Amygdala (tissue), 56 donors: ENCODE results near the gene ESPL1.
A peak's percentile ranks its signal among the peaks of the same experiment; 100 is the strongest.

Experiments
- DNase-seq, 56 donors: peaks; one replicate each; lab custom pipeline; 2025; lab: John Stamatoyannopoulos, UW

ESPL1 gene

DNA sequence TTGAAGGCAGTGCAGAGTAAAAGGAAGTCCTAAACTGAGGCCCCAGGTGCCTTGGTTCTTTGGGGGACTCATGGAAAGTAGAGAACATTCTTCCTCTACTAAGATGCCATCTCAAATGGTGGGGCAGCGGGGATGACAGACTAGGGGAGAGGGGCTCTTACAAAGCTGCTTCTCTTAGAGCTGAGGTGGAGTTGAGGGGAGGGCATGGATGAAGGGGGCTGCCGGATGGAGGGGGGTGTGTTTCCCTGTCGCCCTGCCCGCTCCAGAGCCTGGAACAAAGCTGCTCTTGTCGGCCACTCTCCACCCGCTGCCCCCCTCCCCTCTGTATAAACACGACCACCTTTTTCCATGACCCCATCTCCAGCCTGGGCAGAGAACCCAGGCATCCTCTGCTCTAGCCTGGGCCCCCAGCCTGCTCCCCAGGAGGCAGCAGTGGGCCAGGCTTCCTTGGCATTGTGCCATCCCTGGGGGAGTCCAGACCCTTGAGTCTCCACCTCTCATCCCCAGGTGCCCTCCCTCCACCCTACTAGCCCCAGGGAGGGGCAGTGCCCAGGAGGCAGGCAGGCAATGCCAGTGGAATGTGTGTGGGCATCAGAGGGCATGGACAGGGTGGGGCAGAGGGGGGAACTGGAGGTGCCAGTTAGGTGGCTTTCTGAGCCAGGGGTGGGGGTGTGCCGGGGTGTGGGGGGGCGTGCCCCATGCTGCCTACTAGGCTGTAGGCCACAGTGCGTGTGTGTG lies 37.8 kb upstream of the ESPL1 start:
- DNase-seq, result peak in 1 of 56 donors; percentile 48

DNA sequence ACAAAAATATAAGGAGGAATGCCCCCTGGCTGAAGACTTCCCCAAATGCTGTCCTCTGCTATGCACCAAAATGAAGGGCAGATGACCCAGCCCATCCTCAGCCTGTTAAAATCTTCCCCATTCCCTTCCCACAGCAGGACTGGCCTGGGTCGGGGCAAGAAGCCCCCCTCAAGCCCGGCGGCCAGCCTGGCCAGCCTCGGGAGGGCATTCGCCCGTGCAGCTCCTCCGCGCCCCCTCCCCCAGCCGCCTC lies 36.5 kb upstream of the ESPL1 start:
- no peak for DNase-seq

DNA sequence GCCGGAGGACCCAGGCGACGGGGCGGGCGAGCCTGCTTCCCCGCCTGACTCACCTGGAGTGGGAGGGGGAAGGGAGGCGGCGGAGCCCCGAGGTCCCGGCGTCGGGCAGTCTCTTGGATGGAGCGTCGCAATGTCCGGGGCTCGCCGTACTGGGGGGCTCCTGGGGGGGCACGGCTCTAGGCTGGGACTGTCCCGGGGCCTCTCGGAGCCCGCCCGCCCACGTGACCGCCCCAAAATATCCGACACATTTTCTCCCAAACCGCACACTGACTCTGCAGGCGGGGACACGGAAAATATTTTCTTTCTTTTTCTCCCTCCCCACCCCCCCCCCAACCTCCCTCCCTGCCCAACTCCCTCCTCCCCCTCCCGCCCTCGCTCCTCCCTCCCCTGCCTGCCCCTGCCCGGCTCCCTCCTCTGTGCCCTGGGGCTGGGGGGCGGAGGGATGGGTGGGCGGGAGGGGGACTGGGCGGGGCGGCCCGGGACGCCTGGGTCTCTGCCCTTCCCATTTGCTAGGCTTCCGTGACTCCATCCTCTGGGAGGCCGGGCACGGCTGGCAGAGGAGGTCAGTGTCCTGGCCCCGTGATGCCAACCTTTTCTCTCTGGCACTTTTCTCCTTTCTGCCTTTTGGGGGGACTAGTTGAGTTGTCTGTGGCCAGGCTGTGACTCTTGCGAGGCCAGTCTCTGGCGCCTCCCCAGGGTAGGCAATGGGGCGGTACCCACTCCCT lies 36.0 kb upstream of the ESPL1 start, which contains the start of gene RARG:
TSS of gene RARG (minus strand) at position 289 of the 725 bp plus-strand sequence. CDS start 4,664 bp downstream, outside the sequence.
- peak in 25 of 56 donors; percentile 24 to 80 (median 41) for DNase-seq

DNA sequence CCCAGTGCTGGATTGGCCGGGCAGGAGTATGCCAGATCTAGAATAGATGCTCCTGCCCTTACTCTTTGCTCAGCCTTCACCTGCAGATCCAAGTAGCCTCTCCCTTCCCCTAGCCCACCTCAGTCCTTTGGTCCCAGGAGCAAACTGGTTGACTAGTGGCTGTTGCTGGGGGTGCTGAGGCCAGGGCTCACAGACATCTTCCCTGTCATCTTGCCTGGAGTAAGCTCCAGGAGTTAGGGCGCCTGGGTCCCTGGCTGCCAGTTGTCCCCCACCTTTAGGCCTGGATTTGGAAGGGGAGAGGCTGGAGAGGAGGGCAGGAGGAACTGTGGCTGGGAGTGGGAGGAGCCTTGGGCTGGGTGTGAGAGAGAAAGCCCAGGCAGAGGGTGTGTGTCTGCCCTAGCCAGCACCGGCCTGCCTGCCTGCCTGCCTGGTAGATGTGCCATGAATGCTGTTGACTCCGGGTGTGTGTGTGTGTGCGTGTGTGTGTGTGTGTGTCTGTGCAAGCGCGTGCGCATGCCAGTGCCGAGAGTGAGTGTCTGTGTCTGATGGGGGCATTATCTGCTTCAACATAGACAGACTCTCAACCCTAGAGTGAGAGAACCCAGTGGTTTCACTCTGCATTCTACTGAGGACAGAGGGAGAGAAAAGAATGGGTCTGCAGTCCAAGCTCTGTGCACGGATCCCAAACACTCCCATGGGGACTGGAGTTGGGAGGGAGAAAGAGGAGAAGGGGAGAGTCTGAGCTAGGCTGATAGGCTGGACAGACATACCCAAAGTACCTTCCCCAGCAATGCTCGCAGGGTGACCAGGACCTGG lies 35.2 kb upstream of the ESPL1 start:
- DNase-seq, result peak in 11 of 56 donors; percentile 21 to 58 (median 42)

DNA sequence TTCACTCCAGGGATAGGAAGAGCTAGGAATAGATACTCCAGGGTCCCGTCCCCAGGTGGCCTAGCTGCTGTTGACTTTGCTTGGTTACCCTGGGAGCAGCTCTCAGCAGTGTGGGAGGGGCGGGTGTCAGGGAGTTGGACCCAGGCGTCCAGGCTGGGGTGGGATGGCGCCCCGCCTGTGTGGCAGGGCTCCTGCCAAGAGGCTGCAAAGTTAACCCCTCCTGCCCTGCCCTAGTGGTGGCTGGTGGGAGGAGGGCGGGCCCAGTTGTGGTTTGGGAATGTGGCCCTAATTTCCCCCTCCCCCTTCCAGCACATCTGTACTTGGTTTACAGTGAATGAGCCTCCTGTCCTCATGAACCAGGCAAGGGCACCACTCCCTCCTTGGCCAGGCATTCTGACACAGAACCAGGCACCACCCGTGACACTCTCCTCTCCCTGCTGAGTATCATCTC lies 34.4 kb upstream of the ESPL1 start:
- no peak for DNase-seq

DNA sequence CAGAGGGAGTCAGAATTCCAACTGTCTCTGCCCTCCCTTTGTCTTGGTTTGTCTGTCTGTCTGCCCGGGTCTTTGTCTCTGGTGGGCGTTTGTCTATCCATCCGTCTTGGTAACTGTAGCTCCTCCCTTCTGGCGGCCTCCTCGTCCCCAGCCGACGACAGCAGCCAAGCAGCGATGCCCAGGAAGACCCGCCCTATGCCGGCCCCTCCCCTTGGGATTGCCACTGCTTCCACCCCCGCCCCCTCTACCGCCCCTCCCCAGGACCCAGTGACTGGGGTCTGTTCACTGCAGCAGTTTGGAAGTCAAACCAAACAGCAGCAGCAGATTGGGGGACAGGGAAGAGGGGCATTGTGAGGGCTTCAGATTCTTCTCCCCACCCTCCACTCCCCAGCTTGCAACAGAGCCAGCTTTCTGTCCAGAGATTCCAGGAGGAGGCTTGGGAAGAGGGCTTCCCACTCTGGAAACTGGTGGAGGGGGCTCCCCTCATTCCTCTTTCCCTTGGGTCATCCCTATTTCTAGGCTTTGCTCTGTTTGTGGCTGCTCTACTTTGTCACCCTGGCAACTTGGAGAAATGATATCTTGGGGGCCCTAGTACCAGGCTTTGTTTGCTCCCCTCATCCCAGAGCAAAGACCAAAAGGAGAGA lies 33.7 kb upstream of the ESPL1 start:
- peak in 3 of 56 donors; percentile 24 to 44 (median 37) for DNase-seq

DNA sequence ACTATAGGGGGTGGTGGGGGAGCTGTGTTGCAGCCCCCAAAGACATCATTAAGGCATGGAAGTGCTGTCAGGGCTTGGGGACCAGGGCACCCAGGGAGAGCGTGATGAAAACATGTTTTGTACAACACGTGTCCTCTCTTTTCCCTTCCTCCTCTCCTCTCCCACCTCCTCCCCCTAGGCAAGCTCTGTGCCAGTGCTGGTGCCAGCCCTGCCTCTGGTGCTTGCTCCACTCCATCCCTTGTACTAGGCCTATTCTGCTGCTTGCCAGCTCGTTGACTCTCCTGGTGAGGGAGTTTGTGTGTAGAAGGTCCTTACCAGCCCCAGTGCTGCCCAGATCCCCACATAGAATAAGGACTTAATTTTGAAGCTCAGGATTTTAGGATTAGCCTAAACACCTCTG lies 32.9 kb upstream of the ESPL1 start:
- peak in 1 of 56 donors; percentile 25 for DNase-seq

DNA sequence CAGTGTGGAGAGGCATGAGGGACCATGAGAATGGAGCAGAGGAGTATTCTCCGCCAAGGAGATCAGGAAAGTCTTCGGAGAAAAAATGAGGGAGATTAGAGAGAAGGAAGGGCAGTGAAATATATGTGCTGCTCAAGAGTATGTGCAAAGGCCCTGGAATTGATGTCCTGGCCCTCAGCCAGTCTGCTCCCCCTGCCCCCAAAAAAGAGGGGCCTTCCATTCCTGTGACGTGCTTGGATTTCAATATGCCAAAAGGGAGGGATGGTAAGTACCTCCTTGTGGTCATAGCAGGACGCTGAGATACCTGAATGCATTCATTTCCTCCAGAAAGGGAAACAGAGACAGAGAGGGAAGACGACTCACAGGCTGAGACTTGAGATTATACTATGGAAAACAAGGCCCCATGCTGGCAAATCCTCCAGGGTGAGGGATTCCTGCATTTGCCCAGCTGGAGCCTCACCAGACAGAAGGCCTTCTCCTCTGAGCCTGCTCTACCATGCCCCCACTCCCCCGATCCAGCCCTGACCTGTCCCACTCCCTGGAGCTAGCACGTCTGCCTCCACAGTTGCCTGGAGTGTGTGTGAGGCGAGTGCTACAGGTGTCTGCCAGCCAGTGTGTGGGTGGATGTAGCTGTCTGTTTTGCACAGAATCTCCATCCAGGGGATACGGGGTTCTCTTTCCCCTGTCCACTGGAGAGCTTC lies 32.2 kb upstream of the ESPL1 start:
- no peak for DNase-seq

DNA sequence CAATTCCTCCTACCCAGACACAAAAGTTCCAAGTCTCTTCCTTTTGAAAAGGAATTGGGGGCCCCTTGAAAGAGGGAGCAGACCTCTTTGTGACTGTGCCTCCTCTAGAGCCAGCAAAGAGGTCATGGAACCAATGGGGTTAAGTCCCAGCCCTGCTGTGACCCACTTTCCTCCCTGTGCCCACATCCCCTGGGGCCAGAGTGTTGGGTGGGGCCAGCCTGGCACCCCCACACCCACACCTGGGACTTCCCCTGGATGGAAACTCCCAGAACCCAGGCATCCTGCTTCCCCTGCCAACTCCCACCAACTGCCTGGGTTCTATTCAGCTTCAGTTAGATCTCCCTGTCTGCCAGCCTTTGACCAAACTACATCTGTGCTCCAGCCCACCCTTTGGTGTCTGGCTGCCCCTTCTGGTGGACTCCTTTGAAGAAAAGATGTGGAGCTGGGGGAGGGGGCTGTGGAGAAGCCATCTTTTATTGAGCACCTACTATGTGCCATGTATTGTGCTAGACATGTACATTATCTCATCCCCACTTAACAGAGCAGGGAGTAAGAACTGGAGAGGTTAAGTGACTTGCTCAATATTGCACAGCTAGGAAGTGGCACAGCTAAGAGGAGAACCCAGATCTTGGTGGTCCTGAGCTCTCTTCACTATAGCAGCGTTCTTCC lies 31.5 kb upstream of the ESPL1 start:
- DNase-seq, result no peak

DNA sequence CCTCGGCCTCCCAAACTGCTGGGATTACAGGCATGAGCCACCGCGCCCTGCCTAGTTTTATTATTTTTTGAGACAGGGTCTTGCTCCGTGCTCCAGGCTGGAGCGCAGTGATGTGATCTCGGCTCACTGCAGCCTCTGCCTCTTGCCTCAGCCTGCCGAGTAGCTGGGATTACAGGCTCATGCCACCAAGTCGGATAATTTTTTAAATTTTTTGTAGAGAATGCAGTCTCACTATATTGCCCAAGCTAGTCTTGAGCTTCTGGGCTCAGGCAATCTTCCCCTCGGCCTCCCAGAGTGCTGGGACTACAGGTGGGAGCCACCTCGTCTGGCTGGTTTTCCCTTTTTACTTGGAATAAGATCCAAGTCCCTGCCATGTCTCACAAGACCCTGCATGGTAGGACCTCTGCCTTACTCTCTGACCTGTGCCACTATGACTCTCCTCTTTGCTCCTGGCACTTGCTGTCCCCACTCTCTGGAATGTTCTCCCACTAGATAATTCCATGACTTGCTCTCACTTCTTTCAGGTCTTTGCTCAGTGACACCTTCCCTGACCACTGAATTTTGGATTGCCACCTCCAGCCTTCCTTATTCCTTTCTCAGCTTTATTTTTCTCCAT lies 28.3 kb upstream of the ESPL1 start:
- no peak for DNase-seq

DNA sequence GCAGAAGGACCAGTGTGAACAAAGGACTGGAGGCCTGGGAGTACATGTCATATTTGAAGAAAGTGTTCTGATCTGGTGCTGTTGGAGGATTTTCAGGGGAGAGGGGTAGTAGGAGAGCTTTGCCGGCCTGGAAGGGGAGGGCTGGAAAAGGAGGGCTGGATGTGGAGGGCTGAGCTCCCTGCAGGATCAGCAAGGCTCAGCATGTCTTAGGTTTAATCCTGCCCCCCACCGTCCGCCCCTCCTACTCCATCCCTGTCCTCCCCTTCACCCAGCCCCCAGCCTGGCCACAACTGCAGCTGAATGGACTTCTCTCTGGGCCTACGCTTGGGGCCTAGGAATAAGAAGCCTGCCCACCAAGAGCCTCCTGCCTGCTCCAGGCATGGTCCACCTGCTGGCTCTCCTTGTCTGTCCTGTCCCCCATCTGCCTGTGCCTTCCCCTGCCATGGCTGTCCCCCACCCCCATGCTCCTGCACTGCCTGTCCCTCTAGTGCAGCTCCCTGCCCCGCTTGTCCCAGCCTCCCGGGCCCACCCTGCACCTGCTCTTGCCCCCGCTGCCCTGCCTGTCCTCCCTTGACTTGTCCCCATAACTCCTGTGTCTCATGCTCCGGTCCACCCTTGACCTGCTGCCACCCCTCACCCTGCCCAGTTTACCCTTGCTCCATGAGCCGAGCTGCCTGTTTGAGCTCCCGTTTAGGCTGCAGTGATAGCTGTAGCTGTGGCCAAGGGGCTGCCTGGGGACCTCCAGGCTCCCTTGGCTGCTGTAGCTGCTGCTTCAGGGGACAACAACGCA lies 26.3 kb upstream of the ESPL1 start:
- DNase-seq, result no peak

DNA sequence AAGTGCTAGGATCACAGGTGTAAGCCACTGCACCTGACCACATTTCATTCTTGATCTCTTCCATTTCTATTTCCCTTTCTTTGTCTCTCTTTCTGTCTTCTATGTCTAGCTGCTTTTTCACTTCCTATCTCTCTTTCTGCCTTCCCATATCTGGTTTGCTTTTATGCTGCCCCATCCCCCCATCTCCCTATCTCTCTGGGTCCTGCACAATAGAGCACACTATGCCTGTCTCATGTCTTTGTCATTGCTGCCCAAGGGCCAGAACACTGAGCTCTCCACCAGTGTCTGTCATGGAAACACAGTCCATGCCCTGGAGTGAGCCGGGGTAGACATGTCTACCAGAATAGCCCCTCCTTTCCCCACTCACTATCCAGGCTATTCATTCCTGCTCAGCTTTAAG lies 23.8 kb upstream of the ESPL1 start:
- no peak for DNase-seq

DNA sequence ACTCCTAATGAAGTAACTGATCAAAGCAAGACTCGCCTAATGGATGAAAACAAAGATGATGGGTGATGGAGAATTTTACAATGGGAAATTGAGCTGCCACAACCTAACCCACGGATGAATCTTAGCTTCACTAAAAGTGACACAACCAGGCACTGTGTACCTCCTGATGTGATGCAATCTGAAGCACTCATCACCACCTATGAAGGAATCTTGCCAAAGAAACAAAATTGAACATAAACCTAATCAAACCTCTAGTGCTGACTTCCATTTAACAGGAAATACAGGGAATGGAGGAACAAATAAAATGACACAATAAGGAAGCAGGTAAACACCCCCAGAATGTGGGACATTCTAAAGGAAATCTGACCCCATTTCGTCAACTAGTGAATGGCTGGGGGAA lies 22.8 kb upstream of the ESPL1 start:
- DNase-seq, result no peak

DNA sequence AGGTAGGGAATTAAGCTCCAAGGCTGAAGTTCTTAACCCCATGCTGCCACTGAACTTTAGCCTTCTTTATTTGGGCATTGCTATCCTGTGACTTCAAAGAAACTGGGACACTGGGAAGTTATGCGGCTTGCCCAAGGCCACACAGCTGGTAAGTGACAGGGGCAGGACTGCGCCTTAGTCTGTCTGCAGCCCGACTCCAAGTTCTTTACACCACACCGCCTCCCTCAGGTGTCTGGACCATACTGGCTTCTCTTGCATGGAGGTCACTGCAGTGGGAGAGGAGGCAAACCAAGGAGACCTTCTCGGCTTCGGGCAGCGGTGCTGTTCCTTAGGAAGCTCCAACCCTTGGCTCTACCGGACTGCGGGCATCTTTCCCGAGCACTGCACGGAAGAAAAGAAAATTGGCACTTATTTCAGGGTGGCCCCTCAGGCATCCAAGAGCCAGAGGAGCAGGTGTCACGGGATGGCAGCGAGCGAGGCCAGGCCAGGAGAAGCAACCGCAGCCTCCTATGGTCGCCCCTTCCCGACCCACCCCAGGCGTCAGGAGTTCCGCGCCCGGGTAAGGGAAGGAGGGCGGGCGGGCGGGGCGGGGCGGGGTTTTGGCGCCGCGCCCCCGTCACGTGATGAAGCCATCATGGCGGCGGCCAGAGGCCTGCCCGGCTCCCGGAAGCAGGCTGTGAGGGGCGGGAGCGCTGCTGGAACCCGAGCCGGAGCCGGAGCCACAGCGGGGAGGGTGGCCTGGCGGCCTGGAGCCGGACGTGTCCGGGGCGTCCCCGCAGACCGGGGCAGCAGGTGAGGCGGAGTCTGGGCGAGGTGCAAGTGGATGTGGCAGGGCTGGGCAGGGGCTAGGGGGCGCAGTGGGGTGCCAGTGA lies 16.4 kb upstream of the ESPL1 start:
- peak in 55 of 56 donors; percentile 37 to 96 (median 74) for DNase-seq

DNA sequence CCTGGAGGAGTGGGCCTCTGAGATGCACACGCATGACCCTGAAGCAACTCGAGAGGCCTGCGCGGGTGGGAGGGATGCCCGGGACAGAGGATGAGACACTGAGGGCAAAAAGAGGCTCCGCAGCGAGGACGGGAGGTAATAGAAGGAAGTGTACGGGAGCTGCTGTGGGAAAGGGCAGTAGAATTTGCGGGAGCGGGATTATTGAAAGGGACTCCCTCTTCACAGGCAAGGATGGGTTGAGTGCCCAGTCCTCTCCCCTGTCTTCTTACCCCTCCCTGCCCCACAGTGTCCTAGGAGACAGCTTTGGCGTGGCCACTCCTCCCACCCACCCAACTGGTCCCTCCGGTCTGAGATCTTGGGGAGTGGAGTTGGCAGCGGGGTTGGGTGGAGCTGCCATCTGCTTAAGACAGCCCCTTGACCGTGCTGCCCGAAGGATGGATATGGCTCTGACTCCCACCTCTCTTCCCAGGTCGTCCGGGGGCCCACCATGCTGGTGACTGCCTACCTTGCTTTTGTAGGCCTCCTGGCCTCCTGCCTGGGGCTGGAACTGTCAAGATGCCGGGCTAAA lies 15.7 kb upstream of the ESPL1 start:
- DNase-seq, result peak in 4 of 56 donors; percentile 40 to 67 (median 46)

DNA sequence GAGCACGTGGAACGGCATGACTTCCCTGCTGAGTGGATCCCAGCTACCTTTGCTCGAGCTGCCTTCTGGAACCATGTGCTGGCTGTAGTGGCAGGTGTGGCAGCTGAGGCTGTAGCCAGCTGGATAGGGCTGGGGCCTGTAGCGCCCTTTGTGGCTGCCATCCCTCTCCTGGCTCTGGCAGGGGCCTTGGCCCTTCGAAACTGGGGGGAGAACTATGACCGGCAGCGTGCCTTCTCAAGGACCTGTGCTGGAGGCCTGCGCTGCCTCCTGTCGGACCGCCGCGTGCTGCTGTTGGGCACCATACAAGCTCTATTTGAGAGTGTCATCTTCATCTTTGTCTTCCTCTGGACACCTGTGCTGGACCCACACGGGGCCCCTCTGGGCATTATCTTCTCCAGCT lies 14.8 kb upstream of the ESPL1 start:
- no peak for DNase-seq
